Transverse colon (tissue), 4 donors: ENCODE data around the gene MRPL55. TPM values are rescaled to one million over a fixed set of nuclear protein-coding genes. Genes with fewer than 3 reads are reported as not detected.

Experiments
- DNase-seq: peaks from one replicate; pipeline ENCODE4 v3.0.0-alpha.2; 2019
- H3K27ac ChIP-seq, 4 donors: fragments of 200-600 bp; sonication (generic); 2 replicates each; pipeline ENCODE4 v1.5.1; 2016 to 2018; ENCODE audit warnings: inconsistent platforms in 4 of 4
- H3K27me3 ChIP-seq: fragments of 200-600 bp; sonication (generic); 2 replicates; pipeline ENCODE4 v1.5.1; 2017; ENCODE audit warnings: inconsistent platforms
- H3K36me3 ChIP-seq, 4 donors: fragments of 200-600 bp; sonication (generic); 2 replicates each; pipeline ENCODE4 v1.5.1; 2017 to 2019; ENCODE audit warnings: inconsistent platforms in 4 of 4
- H3K4me1 ChIP-seq, 4 donors: fragments of 200-600 bp; sonication (generic); 2 replicates each; pipeline ENCODE4 v1.5.1; 2017 to 2020; ENCODE audit warnings: inconsistent platforms in 4 of 4
- H3K4me3 ChIP-seq, 4 donors: fragments of 200-600 bp; sonication (generic); 1 replicate in 1 of 4; 2 replicates in 3 of 4; pipeline versions ENCODE4 v1.5.1 to v1.6.1; 2017 to 2019; ENCODE audit warnings: inconsistent platforms in 4 of 4
- H3K9me3 ChIP-seq, 2 donors: fragments of 200-600 bp; sonication (generic); 2 replicates each; pipeline ENCODE4 v1.5.1; 2017 to 2019; ENCODE audit warnings: inconsistent platforms in 2 of 2
- EP300 ChIP-seq: sonication (generic); formaldehyde crosslinking; IDR thresholded peaks from one replicate; pipeline ENCODE4 v1.6.1; 2017; ENCODE audit warnings: antibody characterized with exemption, low read depth
- POLR2A ChIP-seq: fragments of 450-650 bp; IDR thresholded peaks from one replicate; pipeline ENCODE4 v1.6.1; 2016; ENCODE audit warnings: antibody characterized with exemption, mild to moderate bottlenecking, moderate library complexity
- POLR2AphosphoS5 ChIP-seq, 3 donors: sonication (generic); formaldehyde crosslinking; IDR thresholded peaks; one replicate each; pipeline ENCODE4 v1.6.1; 2016; ENCODE audit warnings: antibody characterized with exemption in 3 of 3
- WGBS, 2 donors: methylation state at CpG; one replicate each; pipeline ENCODE4 v1.1.5; 2018; ENCODE audit warnings: low coverage in 1 of 2; 5-methylcytosine and 5-hydroxymethylcytosine counted together
- in situ Hi-C, 4 donors: fragments of 200-750 bp; cut with MboI; loops; one replicate each; pipeline versions ENCODE4 v1.15.0 to v1.15.1; 2017; ENCODE audit warnings: low sequenced_read_pairs in 3 of 4, low pct_ligation_motif_present in 1 of 4, low pct_unique_long_range_greater_than_20kb in 1 of 4
- intact Hi-C: fragments of 100-400 bp; cut with DNase I; formaldehyde crosslinking; loops from one replicate; pipeline ENCODE4 v1.15.1; 2023; ENCODE audit warnings: low total_unique reads
- total RNA-seq, 4 donors: library from RNA; depleted of rRNA; stranded (reverse); fragments of >200 nt; gene quantifications; one replicate each; pipeline ENCODE4 v1.1.0, GENCODE V29; 2016
- TF ChIP-seq, protein P1 (sequence below), 5 experiments: fragments of 200-600 bp in 3 of 5; fragments of 450-650 bp in 2 of 5; sonication (generic) in 3 of 5; IDR thresholded peaks; 1 replicate in 2 of 5; 2 replicates in 3 of 5; pipeline ENCODE4 v1.5.1; 2016 to 2017; ENCODE audit warnings: antibody characterized with exemption in 5 of 5, inconsistent platforms in 3 of 5, mild to moderate bottlenecking in 2 of 5, moderate library complexity in 1 of 5

MRPL55 gene
- total RNA-seq, 4 donors from 2014 or later: 47.1 to 95.5 (median 77.1) TPM

- Histone ChIP-seq H3K9me3 (no peaks in the 10 kb centered on the region), H3K4me3 (peak overlapping the region; percentile 77 to 84 (median 80)), H3K4me1 (peaks cover 10 to 22% (median 20%) of the 10 kb centered on the region in 4 donors), H3K36me3 (peaks cover 0 to 21% (median 7%) of the 10 kb centered on the region in 4 donors), H3K27me3 (no peaks in the 10 kb centered on the region), H3K27ac (peak overlapping the region; percentile 93 to 98 (median 95))
- in situ Hi-C loops: no loop called here
- intact Hi-C loops: loop anchor here (1.0 kb wide), 1 partner anchor 18 kb away; no protein-coding TSS in a partner anchor
- no peak for TF ChIP-seq EP300
- TF ChIP-seq, protein P1, sequence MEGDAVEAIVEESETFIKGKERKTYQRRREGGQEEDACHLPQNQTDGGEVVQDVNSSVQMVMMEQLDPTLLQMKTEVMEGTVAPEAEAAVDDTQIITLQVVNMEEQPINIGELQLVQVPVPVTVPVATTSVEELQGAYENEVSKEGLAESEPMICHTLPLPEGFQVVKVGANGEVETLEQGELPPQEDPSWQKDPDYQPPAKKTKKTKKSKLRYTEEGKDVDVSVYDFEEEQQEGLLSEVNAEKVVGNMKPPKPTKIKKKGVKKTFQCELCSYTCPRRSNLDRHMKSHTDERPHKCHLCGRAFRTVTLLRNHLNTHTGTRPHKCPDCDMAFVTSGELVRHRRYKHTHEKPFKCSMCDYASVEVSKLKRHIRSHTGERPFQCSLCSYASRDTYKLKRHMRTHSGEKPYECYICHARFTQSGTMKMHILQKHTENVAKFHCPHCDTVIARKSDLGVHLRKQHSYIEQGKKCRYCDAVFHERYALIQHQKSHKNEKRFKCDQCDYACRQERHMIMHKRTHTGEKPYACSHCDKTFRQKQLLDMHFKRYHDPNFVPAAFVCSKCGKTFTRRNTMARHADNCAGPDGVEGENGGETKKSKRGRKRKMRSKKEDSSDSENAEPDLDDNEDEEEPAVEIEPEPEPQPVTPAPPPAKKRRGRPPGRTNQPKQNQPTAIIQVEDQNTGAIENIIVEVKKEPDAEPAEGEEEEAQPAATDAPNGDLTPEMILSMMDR (IDR thresholded peaks at IDR 0.05): peak in 2 of 5 experiments; percentile 19 to 23
- WGBS, 2 donors: 4% methylated on average over 46 of the region's 73 CpGs; no CpG with 5 or more reads in 1 of the 2 donors
- DNase-seq: peak; percentile 71
Observed at GRCh38 chr1:228101994-228102790, 6.9 kb downstream of the MRPL55 start.

- intact Hi-C loops (loop anchor here (1.0 kb wide), 1 partner anchor 17 kb away; no protein-coding TSS in a partner anchor), in situ Hi-C loops (no loop called here)
- Histone ChIP-seq H3K27me3 (no peaks in the 10 kb centered on the region), H3K36me3 (peaks cover 0 to 21% (median 7%) of the 10 kb centered on the region in 4 donors), H3K27ac (peak overlapping the region; percentile 93 to 98 (median 95)), H3K4me1 (peaks cover 10 to 25% (median 20%) of the 10 kb centered on the region in 4 donors), H3K9me3 (no peaks in the 10 kb centered on the region), H3K4me3 (peak overlapping the region; percentile 77 to 84 (median 80))
- 29% methylated on average over 15 of the region's 15 CpGs; no CpG with 5 or more reads in 1 of the 2 donors for WGBS, 2 donors
- TF ChIP-seq POLR2A (no peak), EP300 (no peak), POLR2AphosphoS5 (IDR thresholded peaks at IDR 0.05) (no peak)
- TF ChIP-seq, protein P1 (IDR thresholded peaks at IDR 0.05): no peak
- DNase-seq: no peak
Observed at GRCh38 chr1:228101614-228101993, 7.5 kb downstream of the MRPL55 start.

DNA sequence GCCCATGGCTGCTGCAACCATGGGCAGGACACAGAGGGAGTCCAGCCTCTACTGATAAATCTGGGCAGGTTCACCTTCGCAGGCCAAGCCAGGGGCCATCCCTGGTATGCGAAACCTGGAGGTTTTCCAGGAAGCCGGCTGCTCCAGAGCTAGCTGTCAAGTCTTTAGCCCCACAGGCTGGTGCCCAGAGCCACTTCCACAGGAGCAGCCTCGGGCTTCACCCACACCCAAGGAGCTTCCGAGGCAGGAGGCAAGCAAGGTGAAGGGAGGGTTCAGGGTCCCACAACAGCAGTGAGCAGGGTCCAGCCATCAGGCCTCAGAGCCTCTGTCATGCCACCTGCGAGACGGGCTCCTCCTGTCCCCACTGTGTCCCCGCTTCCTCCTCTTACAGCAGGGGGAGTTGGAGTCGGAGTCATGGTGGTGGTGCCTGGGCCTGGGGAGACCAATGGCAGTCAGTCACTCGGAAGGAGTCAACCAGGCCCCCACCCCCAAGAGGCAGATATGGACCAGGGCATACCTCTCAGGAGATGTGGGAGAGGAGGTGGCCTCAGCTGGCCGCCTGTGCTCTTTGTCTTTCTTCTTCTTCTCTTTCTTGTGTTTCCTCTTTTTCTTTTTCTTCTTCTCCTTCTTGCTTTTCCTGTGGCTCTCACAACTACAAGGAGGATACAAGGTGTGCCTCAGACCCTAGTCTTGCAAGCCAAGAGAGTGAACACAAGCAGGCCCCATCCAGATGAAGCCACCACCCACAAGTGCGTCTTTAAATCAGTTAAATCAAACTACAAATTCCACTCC lies 8.1 kb downstream of the MRPL55 start:
- H3K27ac ChIP-seq: peak overlapping the region in 3 of 4 donors; percentile 93 to 95 (median 95)
- 70 to 83% methylated on average over 1 to 12 of the region's 12 CpGs for WGBS, 2 donors

More for the DNA sequence above, 8.1 kb downstream of the MRPL55 start:
- in situ Hi-C loops (no loop called here), intact Hi-C loops (loop anchor here (1.0 kb wide), 1 partner anchor 17 kb away; no protein-coding TSS in a partner anchor)
- H3K36me3 ChIP-seq: peaks cover 0 to 21% (median 7%) of the 10 kb centered on the region in 4 donors
- H3K4me1 ChIP-seq: peaks cover 10 to 30% (median 20%) of the 10 kb centered on the region in 4 donors
- DNase-seq: no peak
- H3K9me3 ChIP-seq: no peaks in the 10 kb centered on the region
- H3K27me3 ChIP-seq: no peaks in the 10 kb centered on the region
- peak overlapping the region in 1 of 4 donors; percentile 77 for H3K4me3 ChIP-seq
- TF ChIP-seq EP300: no peak
- no peak for TF ChIP-seq POLR2A
- TF ChIP-seq POLR2AphosphoS5 (IDR thresholded peaks at IDR 0.05): no peak
- TF ChIP-seq, protein P1 (IDR thresholded peaks at IDR 0.05): no peak
